ENCODE results near the gene GSK3B.

The GSK3B gene

DNA sequence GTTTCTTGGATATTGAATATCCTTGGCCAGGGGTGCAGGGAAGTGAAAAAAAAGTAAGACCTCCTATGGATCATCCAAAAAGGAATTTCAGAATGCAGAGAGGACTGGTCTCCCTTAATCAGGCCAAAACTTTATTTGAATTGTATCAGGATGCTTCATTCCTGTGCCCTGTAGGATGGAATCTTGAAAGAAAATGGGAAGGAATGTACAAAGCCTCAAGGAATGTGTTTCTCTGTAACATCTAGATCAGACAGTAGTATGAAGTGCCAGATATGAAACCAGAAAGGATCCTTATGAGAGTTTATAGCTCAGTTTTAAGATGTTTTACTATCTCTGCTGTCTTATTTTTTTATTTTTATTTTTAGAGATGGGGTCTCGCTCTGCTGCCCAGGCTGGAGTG lies 6.5 kb upstream of the GSK3B start:
- Histone ChIP-seq H3K4me1 (ENCODE audit: control insufficient read depth in 5 of 5, insufficient read depth in 5 of 5, low read length in 5 of 5) (peaks cover 2 to 25% (median 17%) of the 10 kb centered on the region in 5 donors), H3K9ac (ENCODE audit: low read length in 5 of 5) (no peak overlapping the region), H3K9me3 (ENCODE audit: control insufficient read depth in 5 of 5, low read length in 5 of 5) (no peaks in the 10 kb centered on the region), H3K27ac (ENCODE audit: low read depth, low read length) (no peak overlapping the region), H3K4me3 (ENCODE audit: low read depth in 1 of 5, low read length in 5 of 5) (no peak overlapping the region), H3K36me3 (ENCODE audit: control insufficient read depth in 5 of 5, insufficient read depth in 5 of 5, low read length in 5 of 5) (no peaks in the 10 kb centered on the region), H3K27me3 (ENCODE audit: control insufficient read depth in 5 of 5, insufficient read depth in 4 of 5, low read length in 5 of 5) (no peaks in the 10 kb centered on the region)

DNA sequence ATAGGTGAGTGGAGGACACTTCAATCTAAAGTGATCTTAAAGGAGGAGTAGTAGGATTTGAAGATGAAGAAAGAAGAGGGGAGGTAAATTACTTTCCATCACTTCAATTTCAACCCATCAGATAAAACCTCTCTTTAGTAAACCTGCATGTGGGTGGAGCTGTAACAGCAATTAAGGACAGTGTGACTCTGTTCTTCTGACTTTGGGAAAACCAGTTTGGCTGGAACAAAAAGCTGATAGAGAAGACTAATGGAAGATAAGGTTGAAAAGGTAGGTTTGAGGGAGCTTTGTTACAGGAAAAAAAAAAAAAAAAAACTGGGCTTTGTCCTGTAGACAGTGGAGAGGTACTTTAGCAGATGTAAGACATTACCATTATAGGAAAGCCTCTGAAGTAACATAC lies 4.5 kb upstream of the GSK3B start:
- Histone ChIP-seq H3K9me3 (ENCODE audit: control insufficient read depth in 5 of 5, low read length in 5 of 5) (no peaks in the 10 kb centered on the region), H3K4me3 (ENCODE audit: low read depth in 1 of 5, low read length in 5 of 5) (no peak overlapping the region), H3K27ac (ENCODE audit: low read depth, low read length) (no peak overlapping the region), H3K36me3 (ENCODE audit: control insufficient read depth in 5 of 5, insufficient read depth in 5 of 5, low read length in 5 of 5) (no peaks in the 10 kb centered on the region), H3K27me3 (ENCODE audit: control insufficient read depth in 5 of 5, insufficient read depth in 4 of 5, low read length in 5 of 5) (no peaks in the 10 kb centered on the region), H3K4me1 (ENCODE audit: control insufficient read depth in 5 of 5, insufficient read depth in 5 of 5, low read length in 5 of 5) (peaks cover 8 to 25% (median 18%) of the 10 kb centered on the region in 5 donors), H3K9ac (ENCODE audit: low read length in 5 of 5) (no peak overlapping the region)

DNA sequence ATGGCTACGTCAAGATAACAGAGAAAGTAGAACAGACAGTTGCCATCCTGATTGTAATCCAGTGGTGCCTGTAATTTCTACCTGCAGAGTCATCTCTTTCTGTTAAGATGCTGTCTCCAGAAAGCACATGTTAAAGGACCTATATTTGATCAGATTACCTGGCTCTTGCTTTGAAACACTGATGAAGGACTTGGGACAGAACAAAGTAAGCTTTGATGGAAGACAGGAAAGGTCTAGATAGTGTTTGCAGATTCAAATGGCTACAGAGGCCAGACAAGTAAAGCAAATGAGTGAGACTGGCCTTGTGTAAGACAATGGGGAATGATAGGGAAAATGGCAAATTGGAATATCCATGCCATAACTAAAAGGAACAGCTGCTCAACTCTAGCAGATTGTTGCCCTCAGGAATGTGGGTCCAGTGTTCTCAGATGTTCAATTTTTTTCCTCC lies 1.8 kb upstream of the GSK3B start:
- peak overlapping the region; percentile 83 to 93 (median 84) for H3K4me3 ChIP-seq (ENCODE audit: low read depth in 1 of 5, low read length in 5 of 5)
- H3K4me1 ChIP-seq (ENCODE audit: control insufficient read depth in 5 of 5, insufficient read depth in 5 of 5, low read length in 5 of 5) = peaks cover 8 to 37% (median 31%) of the 10 kb centered on the region in 5 donors
- peak overlapping the region; percentile 99 for H3K27ac ChIP-seq (ENCODE audit: low read depth, low read length)
- H3K27me3 ChIP-seq (ENCODE audit: control insufficient read depth in 5 of 5, insufficient read depth in 4 of 5, low read length in 5 of 5) = no peaks in the 10 kb centered on the region
- H3K9ac ChIP-seq (ENCODE audit: low read length in 5 of 5) = peak overlapping the region; percentile 90 to 100 (median 98)
- no peaks in the 10 kb centered on the region for H3K9me3 ChIP-seq (ENCODE audit: control insufficient read depth in 5 of 5, low read length in 5 of 5)
- no peaks in the 10 kb centered on the region for H3K36me3 ChIP-seq (ENCODE audit: control insufficient read depth in 5 of 5, insufficient read depth in 5 of 5, low read length in 5 of 5)

DNA sequence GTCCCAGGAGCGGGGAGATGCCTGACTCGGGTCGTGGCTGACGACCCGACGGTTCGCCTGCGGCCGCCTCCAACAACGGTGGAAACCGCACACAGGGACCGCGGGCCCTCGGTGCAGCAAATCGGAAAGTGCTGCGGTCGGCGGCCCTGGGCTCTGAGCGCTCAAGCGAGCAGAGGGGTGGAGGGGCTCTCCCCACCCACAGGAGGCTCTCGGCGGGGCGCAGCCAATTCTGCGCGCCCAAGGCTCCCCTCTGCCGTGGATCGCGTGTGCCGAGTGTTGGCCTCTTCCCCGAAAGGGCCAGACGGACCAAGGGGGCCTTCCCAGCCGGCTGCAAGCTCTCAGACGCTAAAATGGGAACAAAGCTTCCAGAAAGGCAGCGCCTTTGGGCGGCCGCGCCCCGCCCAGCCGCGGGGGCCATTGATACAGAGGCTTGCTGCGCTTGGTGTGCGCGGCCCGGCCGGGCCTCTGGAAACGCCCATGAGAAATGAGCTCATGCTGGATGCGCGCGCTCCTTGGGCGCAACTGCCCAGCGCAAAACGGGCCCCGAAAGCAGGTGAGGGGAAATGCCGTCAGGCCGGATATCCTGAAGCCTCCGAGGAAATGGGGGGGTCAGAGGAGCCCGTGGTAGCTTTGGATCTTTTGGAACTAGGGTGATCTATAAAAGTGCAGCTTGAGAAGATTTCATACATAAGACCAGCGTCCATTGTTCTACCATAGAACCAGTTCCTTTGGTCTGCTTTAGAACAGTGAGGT lies 1.2 kb upstream of the GSK3B start:
- Histone ChIP-seq H3K36me3 (ENCODE audit: control insufficient read depth in 5 of 5, insufficient read depth in 5 of 5, low read length in 5 of 5) (no peaks in the 10 kb centered on the region), H3K27ac (ENCODE audit: low read depth, low read length) (peak overlapping the region; percentile 99), H3K4me1 (ENCODE audit: control insufficient read depth in 5 of 5, insufficient read depth in 5 of 5, low read length in 5 of 5) (peaks cover 8 to 43% (median 37%) of the 10 kb centered on the region in 5 donors), H3K9ac (ENCODE audit: low read length in 5 of 5) (peak overlapping the region; percentile 90 to 100 (median 98)), H3K27me3 (ENCODE audit: control insufficient read depth in 5 of 5, insufficient read depth in 4 of 5, low read length in 5 of 5) (no peaks in the 10 kb centered on the region), H3K9me3 (ENCODE audit: control insufficient read depth in 5 of 5, low read length in 5 of 5) (no peaks in the 10 kb centered on the region), H3K4me3 (ENCODE audit: low read depth in 1 of 5, low read length in 5 of 5) (peak overlapping the region; percentile 83 to 93 (median 84))

DNA sequence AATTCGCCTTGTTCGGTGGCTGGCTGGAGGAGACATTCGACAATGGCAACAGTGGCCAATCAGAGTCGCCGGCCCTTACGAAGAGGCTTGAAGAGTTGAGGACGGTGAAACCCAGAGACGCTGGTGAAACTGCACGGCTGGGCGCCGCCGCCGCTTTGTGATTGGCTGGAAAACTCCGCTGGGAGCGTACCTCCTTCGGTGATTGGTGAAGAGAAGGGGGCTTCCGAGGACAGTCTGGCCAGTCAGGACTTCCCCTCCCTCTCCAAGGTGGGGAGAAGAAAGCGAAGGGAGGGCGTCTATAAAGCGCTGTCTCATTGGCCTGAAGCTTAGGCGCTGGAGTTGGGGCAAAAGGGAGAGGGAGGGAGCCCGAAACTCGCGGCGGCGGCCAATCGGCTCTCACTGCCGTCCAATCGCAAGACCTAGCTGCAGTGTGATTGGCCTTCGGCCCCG lies 554 bp upstream of the GSK3B start:
- peak overlapping the region; percentile 59 to 100 (median 98) for H3K9ac ChIP-seq (ENCODE audit: low read length in 5 of 5)
- peaks cover 8 to 49% (median 43%) of the 10 kb centered on the region in 5 donors for H3K4me1 ChIP-seq (ENCODE audit: control insufficient read depth in 5 of 5, insufficient read depth in 5 of 5, low read length in 5 of 5)
- H3K36me3 ChIP-seq (ENCODE audit: control insufficient read depth in 5 of 5, insufficient read depth in 5 of 5, low read length in 5 of 5) = no peaks in the 10 kb centered on the region
- peak overlapping the region; percentile 35 to 93 (median 84) for H3K4me3 ChIP-seq (ENCODE audit: low read depth in 1 of 5, low read length in 5 of 5)
- peak overlapping the region; percentile 99 for H3K27ac ChIP-seq (ENCODE audit: low read depth, low read length)
- no peaks in the 10 kb centered on the region for H3K27me3 ChIP-seq (ENCODE audit: control insufficient read depth in 5 of 5, insufficient read depth in 4 of 5, low read length in 5 of 5)
- H3K9me3 ChIP-seq (ENCODE audit: control insufficient read depth in 5 of 5, low read length in 5 of 5) = no peaks in the 10 kb centered on the region

DNA sequence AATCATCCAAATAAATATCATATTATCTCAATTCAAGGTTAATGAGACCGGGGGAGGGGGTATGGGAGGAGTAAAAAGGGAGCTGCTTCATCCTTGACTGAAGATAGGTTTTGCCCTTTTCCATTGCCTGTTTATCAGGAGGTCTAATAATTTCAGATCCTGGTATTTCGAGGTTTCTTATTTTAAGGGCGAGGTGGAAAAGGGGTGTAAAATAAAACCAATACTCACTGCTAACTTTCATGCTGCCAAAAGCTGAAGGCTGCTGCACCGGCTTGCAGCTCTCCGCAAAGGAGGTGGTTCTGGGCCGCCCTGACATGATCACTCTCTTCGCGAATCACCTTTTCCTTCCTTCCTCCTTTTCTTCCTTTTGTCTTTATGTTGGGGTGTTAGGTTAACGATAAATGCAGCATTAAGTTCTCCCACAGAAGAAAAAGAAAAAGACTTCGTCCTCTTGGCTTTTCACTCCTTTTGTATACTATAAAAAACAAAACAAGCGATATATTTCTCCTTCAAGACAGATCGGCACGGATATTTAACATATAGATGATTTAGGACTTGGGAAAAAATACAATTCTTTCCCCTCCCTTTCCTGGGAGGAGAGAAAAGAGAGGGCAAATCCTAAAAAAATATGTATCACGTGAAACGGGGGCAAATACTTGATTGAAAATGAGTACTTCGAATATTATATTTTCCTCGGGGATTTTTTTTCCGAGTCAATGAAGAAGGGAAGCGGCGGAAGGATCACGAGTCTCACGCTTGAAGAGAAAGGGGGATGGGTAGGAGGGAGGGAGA lies 932 bp downstream of the GSK3B start:
- H3K9me3 ChIP-seq (ENCODE audit: control insufficient read depth in 5 of 5, low read length in 5 of 5) = no peaks in the 10 kb centered on the region
- peak overlapping the region; percentile 79 to 93 (median 91) for H3K4me3 ChIP-seq (ENCODE audit: low read depth in 1 of 5, low read length in 5 of 5)
- peak overlapping the region; percentile 99 for H3K27ac ChIP-seq (ENCODE audit: low read depth, low read length)
- H3K9ac ChIP-seq (ENCODE audit: low read length in 5 of 5) = peak overlapping the region; percentile 4 to 89 (median 85)
- H3K36me3 ChIP-seq (ENCODE audit: control insufficient read depth in 5 of 5, insufficient read depth in 5 of 5, low read length in 5 of 5) = no peaks in the 10 kb centered on the region
- H3K4me1 ChIP-seq (ENCODE audit: control insufficient read depth in 5 of 5, insufficient read depth in 5 of 5, low read length in 5 of 5) = peaks cover 8 to 60% (median 54%) of the 10 kb centered on the region in 5 donors
- H3K27me3 ChIP-seq (ENCODE audit: control insufficient read depth in 5 of 5, insufficient read depth in 4 of 5, low read length in 5 of 5) = no peaks in the 10 kb centered on the region

DNA sequence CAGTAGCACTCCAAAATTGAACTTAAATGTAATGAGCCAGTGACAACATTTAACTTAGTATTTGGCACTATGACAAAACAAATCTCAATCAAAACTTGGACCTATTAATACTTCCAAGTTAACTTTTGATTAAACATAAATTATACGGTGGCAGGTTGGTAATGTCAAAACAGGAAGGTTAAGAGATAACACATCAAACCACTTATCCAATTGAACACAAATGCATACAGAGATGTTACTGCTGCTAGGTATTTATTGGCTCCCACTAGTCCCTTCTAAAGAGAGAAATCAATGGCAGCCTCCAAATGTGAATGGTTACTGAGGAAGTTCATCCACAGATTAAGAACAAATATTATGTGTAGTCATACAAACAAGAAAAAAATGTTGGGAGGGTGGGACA lies 1.8 kb downstream of the GSK3B start:
- H3K9ac ChIP-seq (ENCODE audit: low read length in 5 of 5) = peak overlapping the region; percentile 4 to 89 (median 85)
- no peaks in the 10 kb centered on the region for H3K36me3 ChIP-seq (ENCODE audit: control insufficient read depth in 5 of 5, insufficient read depth in 5 of 5, low read length in 5 of 5)
- peak overlapping the region; percentile 79 to 93 (median 91) for H3K4me3 ChIP-seq (ENCODE audit: low read depth in 1 of 5, low read length in 5 of 5)
- no peaks in the 10 kb centered on the region for H3K9me3 ChIP-seq (ENCODE audit: control insufficient read depth in 5 of 5, low read length in 5 of 5)
- no peaks in the 10 kb centered on the region for H3K27me3 ChIP-seq (ENCODE audit: control insufficient read depth in 5 of 5, insufficient read depth in 4 of 5, low read length in 5 of 5)
- H3K4me1 ChIP-seq (ENCODE audit: control insufficient read depth in 5 of 5, insufficient read depth in 5 of 5, low read length in 5 of 5) = peaks cover 8 to 60% (median 54%) of the 10 kb centered on the region in 5 donors
- H3K27ac ChIP-seq (ENCODE audit: low read depth, low read length) = no peak overlapping the region

DNA sequence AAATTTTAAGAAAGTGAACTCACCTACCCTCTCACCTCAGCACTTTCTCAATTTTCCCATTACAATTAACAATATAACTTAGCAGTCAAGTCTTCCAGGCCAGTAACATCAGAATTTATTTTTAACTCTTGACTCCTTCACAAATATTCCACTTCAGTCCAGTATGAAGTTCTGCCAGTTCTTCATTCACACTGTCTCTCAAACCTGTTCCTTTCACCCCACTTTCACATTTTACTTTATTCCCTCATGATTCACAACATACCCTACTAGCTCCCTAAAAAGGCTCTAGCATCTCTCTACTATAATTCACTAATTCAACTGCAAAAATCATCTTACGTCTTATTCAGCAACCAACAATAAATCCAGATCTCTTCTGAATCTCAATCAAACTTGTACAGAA lies 3.8 kb downstream of the GSK3B start:
- peaks cover 6 to 45% (median 44%) of the 10 kb centered on the region in 5 donors for H3K4me1 ChIP-seq (ENCODE audit: control insufficient read depth in 5 of 5, insufficient read depth in 5 of 5, low read length in 5 of 5)
- H3K27me3 ChIP-seq (ENCODE audit: control insufficient read depth in 5 of 5, insufficient read depth in 4 of 5, low read length in 5 of 5) = no peaks in the 10 kb centered on the region
- peak overlapping the region in 4 of 5 donors; percentile 46 to 89 (median 68) for H3K9ac ChIP-seq (ENCODE audit: low read length in 5 of 5)
- H3K27ac ChIP-seq (ENCODE audit: low read depth, low read length) = no peak overlapping the region
- peak overlapping the region; percentile 79 to 93 (median 91) for H3K4me3 ChIP-seq (ENCODE audit: low read depth in 1 of 5, low read length in 5 of 5)
- H3K36me3 ChIP-seq (ENCODE audit: control insufficient read depth in 5 of 5, insufficient read depth in 5 of 5, low read length in 5 of 5) = no peaks in the 10 kb centered on the region
- H3K9me3 ChIP-seq (ENCODE audit: control insufficient read depth in 5 of 5, low read length in 5 of 5) = no peaks in the 10 kb centered on the region

DNA sequence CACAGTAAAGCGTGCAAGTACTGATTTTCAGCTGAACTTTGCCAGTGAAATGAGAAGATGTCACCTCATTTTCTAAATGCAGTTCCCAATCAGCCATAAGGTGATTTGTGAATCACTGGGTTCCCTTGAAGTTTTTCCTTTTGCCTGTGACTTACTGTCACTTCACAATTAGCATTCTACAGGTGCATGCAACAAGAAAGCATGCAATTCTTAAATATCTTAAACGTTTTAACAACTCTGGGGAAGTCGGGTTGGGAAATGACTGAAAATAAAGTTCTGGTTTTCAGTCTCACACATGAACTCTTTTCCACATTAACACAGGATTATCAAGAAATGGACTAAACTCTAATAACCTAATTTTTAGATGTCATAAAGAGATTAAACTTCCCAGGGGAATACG lies 5.2 kb downstream of the GSK3B start:
- Histone ChIP-seq H3K36me3 (ENCODE audit: control insufficient read depth in 5 of 5, insufficient read depth in 5 of 5, low read length in 5 of 5) (no peaks in the 10 kb centered on the region), H3K27me3 (ENCODE audit: control insufficient read depth in 5 of 5, insufficient read depth in 4 of 5, low read length in 5 of 5) (no peaks in the 10 kb centered on the region), H3K9ac (ENCODE audit: low read length in 5 of 5) (no peak overlapping the region), H3K9me3 (ENCODE audit: control insufficient read depth in 5 of 5, low read length in 5 of 5) (no peaks in the 10 kb centered on the region), H3K4me3 (ENCODE audit: low read depth in 1 of 5, low read length in 5 of 5) (peak overlapping the region in 1 of 5 donors; percentile 16), H3K4me1 (ENCODE audit: control insufficient read depth in 5 of 5, insufficient read depth in 5 of 5, low read length in 5 of 5) (peaks cover 0 to 45% (median 44%) of the 10 kb centered on the region in 5 donors), H3K27ac (ENCODE audit: low read depth, low read length) (no peak overlapping the region)

DNA sequence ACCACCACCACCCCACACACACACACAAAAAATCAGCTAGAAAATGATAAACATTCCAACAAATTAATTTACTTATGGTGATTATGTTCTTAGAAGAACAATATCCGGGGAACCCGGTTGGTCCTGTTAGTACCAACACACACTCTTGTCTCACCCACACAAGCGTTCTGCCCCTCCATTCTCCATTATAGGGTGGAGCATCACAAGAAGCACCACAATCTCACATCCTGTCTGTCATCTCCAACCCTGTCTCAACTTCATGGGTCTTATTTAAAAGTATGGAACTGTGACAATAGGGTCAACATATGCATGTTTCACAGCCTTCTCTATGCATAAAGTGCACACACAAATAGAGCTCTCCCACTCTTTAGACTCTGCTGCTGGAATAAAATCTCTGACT lies 5.6 kb downstream of the GSK3B start:
- Histone ChIP-seq H3K9ac (ENCODE audit: low read length in 5 of 5) (no peak overlapping the region), H3K27ac (ENCODE audit: low read depth, low read length) (no peak overlapping the region), H3K4me1 (ENCODE audit: control insufficient read depth in 5 of 5, insufficient read depth in 5 of 5, low read length in 5 of 5) (peaks cover 0 to 47% (median 44%) of the 10 kb centered on the region in 5 donors), H3K27me3 (ENCODE audit: control insufficient read depth in 5 of 5, insufficient read depth in 4 of 5, low read length in 5 of 5) (no peaks in the 10 kb centered on the region), H3K4me3 (ENCODE audit: low read depth in 1 of 5, low read length in 5 of 5) (no peak overlapping the region), H3K36me3 (ENCODE audit: control insufficient read depth in 5 of 5, insufficient read depth in 5 of 5, low read length in 5 of 5) (no peaks in the 10 kb centered on the region), H3K9me3 (ENCODE audit: control insufficient read depth in 5 of 5, low read length in 5 of 5) (no peaks in the 10 kb centered on the region)

Measured in subcutaneous abdominal adipose tissue (tissue), 5 donors.